Activated CD4-positive, alpha-beta T cell treated with anti-CD3 and anti-CD28 coated beads, Interleukin-2, amount 10 ng/mL, durations not matched to agents 7 days and 5 days (primary cell): ENCODE data around the gene ITPKB. TPM values are rescaled to one million over a fixed set of nuclear protein-coding genes. Genes with fewer than 3 reads are reported as not detected.
"Not testable (repeated sequence)": the region's sequence is repeated elsewhere in the genome, so short reads cannot be mapped to it uniquely, and the experiment has no call there.

Source experiments
- CTCF ChIA-PET: fragments of 350-600 bp; sonication (Branson Sonifier 250); formaldehyde crosslinking; loops from one replicate; lab custom pipeline; 2021; ENCODE audit warnings: antibody characterized with exemption; lab: Charles Lee
- POLR2A ChIA-PET: fragments of 350-600 bp; sonication (Branson Sonifier 250); formaldehyde crosslinking; loops from one replicate; lab custom pipeline; 2021; ENCODE audit warnings: antibody characterized with exemption; lab: Charles Lee
- DNase-seq: peaks from one replicate; pipeline ENCODE4 v3.0.0-alpha.2; 2020
- H3K27ac Mint-ChIP-seq: one replicate; pipeline ENCODE4 v1.8.0; 2021; ENCODE audit warnings: mild to moderate bottlenecking, moderate library complexity, mixed read lengths
- H3K27me3 Mint-ChIP-seq: one replicate; pipeline ENCODE4 v1.8.0; 2021; ENCODE audit warnings: mixed read lengths
- H3K36me3 Mint-ChIP-seq: one replicate; pipeline ENCODE4 v1.8.0; 2021; ENCODE audit warnings: low read depth, mixed read lengths
- H3K4me1 Mint-ChIP-seq: one replicate; pipeline ENCODE4 v1.8.0; 2021; ENCODE audit warnings: mixed read lengths
- H3K4me3 Mint-ChIP-seq: one replicate; pipeline ENCODE4 v1.8.0; 2021; ENCODE audit warnings: mild to moderate bottlenecking, moderate library complexity, mixed read lengths
- H3K9me3 Mint-ChIP-seq: one replicate; pipeline ENCODE4 v1.8.0; 2021; ENCODE audit warnings: mixed read lengths
- total RNA-seq, 2 experiments: library from RNA; stranded (reverse); gene quantifications; one replicate each; pipeline ENCODE4 v1.2.3, GENCODE V29; 2021

Gene ITPKB
- total RNA-seq, 2 experiments from 2014 or later, result 61.1 to 64.0 TPM

GRCh38 chr1:226751214-226751613, 12.1 kb upstream of the ITPKB start:
- POLR2A ChIA-PET, result no interaction called here

GRCh38 chr1:226749467-226749866, 10.4 kb upstream of the ITPKB start:
- Mint-ChIP-seq H3K36me3 (no peaks in the 10 kb centered on the region), H3K4me1 (peaks cover 18% of the 10 kb centered on the region), H3K9me3 (no peaks in the 10 kb centered on the region), H3K27me3 (peaks cover 2% of the 10 kb centered on the region), H3K4me3 (no peak overlapping the region), H3K27ac (no peak overlapping the region)
- DNase-seq, result no peak
- ChIA-PET CTCF (interaction anchor here (0.5 kb wide), 1 partner anchor 36 kb away, joined by 4 read pairs; no protein-coding TSS in a partner anchor), POLR2A (no interaction called here)

More at GRCh38 chr1:226751214-226751613, 12.1 kb upstream of the ITPKB start:
- H3K36me3 Mint-ChIP-seq, result no peaks in the 10 kb centered on the region
- no peak overlapping the region for H3K4me3 Mint-ChIP-seq
- no peak for DNase-seq
- H3K27ac Mint-ChIP-seq, result no peak overlapping the region
- CTCF ChIA-PET, result interaction anchor here (0.8 to 1.7 kb wide), 6 partner anchors 10 to 73 kb away, joined by 3 to 5 read pairs (median 3); no protein-coding TSS in a partner anchor
- peaks cover 2% of the 10 kb centered on the region for H3K27me3 Mint-ChIP-seq
- H3K4me1 Mint-ChIP-seq, result peaks cover 33% of the 10 kb centered on the region
- H3K9me3 Mint-ChIP-seq, result no peaks in the 10 kb centered on the region

GRCh38 chr1:226748306-226748705, 9.2 kb upstream of the ITPKB start:
- H3K4me1 Mint-ChIP-seq, result peaks cover 6% of the 10 kb centered on the region
- no peak for DNase-seq
- peaks cover 3% of the 10 kb centered on the region for H3K9me3 Mint-ChIP-seq
- CTCF ChIA-PET, result no interaction called here
- H3K36me3 Mint-ChIP-seq, result no peaks in the 10 kb centered on the region
- no peak overlapping the region for H3K4me3 Mint-ChIP-seq
- POLR2A ChIA-PET, result no interaction called here
- no peak overlapping the region for H3K27ac Mint-ChIP-seq
- H3K27me3 Mint-ChIP-seq, result peaks cover 2% of the 10 kb centered on the region

- DNase-seq, H3K4me3 Mint-ChIP-seq, H3K36me3 Mint-ChIP-seq, H3K9me3 Mint-ChIP-seq, H3K27me3 Mint-ChIP-seq, H3K27ac Mint-ChIP-seq, POLR2A ChIA-PET, CTCF ChIA-PET, H3K4me1 Mint-ChIP-seq: not testable (repeated sequence)
These were observed 8.6 kb upstream of the ITPKB start for GRCh38 chr1:226747519-226748263.

- DNase-seq, result no peak
- Mint-ChIP-seq H3K27me3 (peaks cover under 1% of the 10 kb centered on the region), H3K4me3 (no peak overlapping the region), H3K9me3 (peaks cover 7% of the 10 kb centered on the region), H3K27ac (no peak overlapping the region), H3K4me1 (peaks cover 19% of the 10 kb centered on the region), H3K36me3 (peaks cover 4% of the 10 kb centered on the region)
- POLR2A ChIA-PET, result no interaction called here
- CTCF ChIA-PET, result no interaction called here
These were observed 4.2 kb upstream of the ITPKB start for GRCh38 chr1:226743259-226743658.

GRCh38 chr1:226741009-226741408, 1.9 kb upstream of the ITPKB start:
- Mint-ChIP-seq H3K36me3 (peaks cover 15% of the 10 kb centered on the region), H3K4me3 (no peak overlapping the region), H3K9me3 (peaks cover 7% of the 10 kb centered on the region), H3K27ac (peak overlapping the region; percentile 50), H3K4me1 (peaks cover 18% of the 10 kb centered on the region), H3K27me3 (no peaks in the 10 kb centered on the region)
- POLR2A ChIA-PET, result interaction anchor here (0.8 kb wide), 1 partner anchor 74 kb away, joined by 4 read pairs; no protein-coding TSS in a partner anchor
- CTCF ChIA-PET, result interaction anchor here (0.9 to 1.1 kb wide), 2 partner anchors 10 to 20 kb away, joined by 3 read pairs; no protein-coding TSS in a partner anchor
- no peak for DNase-seq

GRCh38 chr1:226739696-226740065, 599 bp upstream of the ITPKB start:
- no peaks in the 10 kb centered on the region for H3K27me3 Mint-ChIP-seq
- H3K27ac Mint-ChIP-seq, result peak overlapping the region; percentile 90
- DNase-seq, result no peak
- ChIA-PET POLR2A (interaction anchor here (0.6 to 0.7 kb wide), 2 partner anchors 229 to 1272 kb away, joined by 3 to 4 read pairs; no protein-coding TSS in a partner anchor), CTCF (interaction anchor here (1.1 to 1.6 kb wide), 2 partner anchors 10 to 89 kb away, joined by 4 to 6 read pairs; no protein-coding TSS in a partner anchor)
- peaks cover 7% of the 10 kb centered on the region for H3K9me3 Mint-ChIP-seq
- peaks cover 28% of the 10 kb centered on the region for H3K36me3 Mint-ChIP-seq
- peaks cover 31% of the 10 kb centered on the region for H3K4me1 Mint-ChIP-seq
- H3K4me3 Mint-ChIP-seq, result peak overlapping the region; percentile 87

GRCh38 chr1:226738421-226738994, 574 bp downstream of the ITPKB start:
- H3K36me3 Mint-ChIP-seq, result peaks cover 40% of the 10 kb centered on the region
- H3K4me3 Mint-ChIP-seq, result peak overlapping the region; percentile 87
- H3K4me1 Mint-ChIP-seq, result peaks cover 41% of the 10 kb centered on the region
- peaks cover 6% of the 10 kb centered on the region for H3K9me3 Mint-ChIP-seq
- ChIA-PET POLR2A (no interaction called here), CTCF (interaction anchor here (0.8 to 1.8 kb wide), 3 partner anchors 9 to 27 kb away, joined by 3 to 8 read pairs (median 6); no protein-coding TSS in a partner anchor)
- no peaks in the 10 kb centered on the region for H3K27me3 Mint-ChIP-seq
- DNase-seq, result no peak
- peak overlapping the region; percentile 90 for H3K27ac Mint-ChIP-seq

GRCh38 chr1:226737819-226738420, 1.2 kb downstream of the ITPKB start:
- Mint-ChIP-seq H3K4me1 (peaks cover 47% of the 10 kb centered on the region), H3K4me3 (peak overlapping the region; percentile 87), H3K36me3 (peaks cover 44% of the 10 kb centered on the region), H3K27ac (peak overlapping the region; percentile 82), H3K27me3 (no peaks in the 10 kb centered on the region), H3K9me3 (peaks cover 2% of the 10 kb centered on the region)
- POLR2A ChIA-PET, result no interaction called here
- CTCF ChIA-PET, result interaction anchor here (1.0 to 1.8 kb wide), 3 partner anchors 8 to 31 kb away, joined by 4 to 8 read pairs (median 6); no protein-coding TSS in a partner anchor
- DNase-seq, result no peak

GRCh38 chr1:226736908-226737818, 1.9 kb downstream of the ITPKB start:
- no peaks in the 10 kb centered on the region for H3K27me3 Mint-ChIP-seq
- CTCF ChIA-PET, result interaction anchor here (0.6 to 1.8 kb wide), 8 partner anchors 11 to 91 kb away, joined by 3 to 8 read pairs (median 4); no protein-coding TSS in a partner anchor
- no peaks in the 10 kb centered on the region for H3K9me3 Mint-ChIP-seq
- POLR2A ChIA-PET, result no interaction called here
- peak overlapping the region; percentile 82 for H3K27ac Mint-ChIP-seq
- peaks cover 53% of the 10 kb centered on the region for H3K4me1 Mint-ChIP-seq
- peak overlapping the region; percentile 87 for H3K4me3 Mint-ChIP-seq
- peaks cover 49% of the 10 kb centered on the region for H3K36me3 Mint-ChIP-seq
- peak; percentile 55 for DNase-seq

- POLR2A ChIA-PET, result no interaction called here
- DNase-seq, result no peak
- CTCF ChIA-PET, result interaction anchor here (0.6 to 1.8 kb wide), 10 partner anchors 10 to 223 kb away, joined by 3 to 8 read pairs (median 4); no protein-coding TSS in a partner anchor
- peaks cover 62% of the 10 kb centered on the region for H3K4me1 Mint-ChIP-seq
- H3K36me3 Mint-ChIP-seq, result peaks cover 55% of the 10 kb centered on the region
- no peaks in the 10 kb centered on the region for H3K27me3 Mint-ChIP-seq
- peak overlapping the region; percentile 67 for H3K27ac Mint-ChIP-seq
- no peaks in the 10 kb centered on the region for H3K9me3 Mint-ChIP-seq
- H3K4me3 Mint-ChIP-seq, result peak overlapping the region; percentile 87
These were observed 2.8 kb downstream of the ITPKB start for GRCh38 chr1:226736001-226736907.
